ENCODE results near the gene CD96. TPM values are rescaled to one million over a fixed set of nuclear protein-coding genes. Genes with fewer than 3 reads are reported as not detected.

The CD96 gene
- total and polyA plus RNA-seq, 9 donors, result 0.13 to 3.0 (median 0.72) TPM

- H3K27me3 ChIP-seq, result no peaks in the 10 kb centered on the region
Observed at GRCh38 chr3:111506435-111506834, 35.6 kb upstream of the CD96 start.

GRCh38 chr3:111509308-111509707 is 32.7 kb upstream of the CD96 start:
- no peaks in the 10 kb centered on the region for H3K27me3 ChIP-seq
- intact Hi-C loops (cut with DNase I), result no loop called here
- H3K4me1 ChIP-seq (ENCODE audit: insufficient read depth), result no peaks in the 10 kb centered on the region
- H3K4me3 ChIP-seq, result no peak overlapping the region
- H3K27ac ChIP-seq, result no peak overlapping the region
- H3K36me3 ChIP-seq, result no peaks in the 10 kb centered on the region
- DNase-seq, result no peak
- 95 to 97% (median 96%) methylated on average over 4 of the region's 4 CpGs for WGBS, 3 donors
- TF ChIP-seq EP300 (IDR thresholded peaks at IDR 0.05), result no peak
- TF ChIP-seq POLR2A (IDR thresholded peaks at IDR 0.05), result no peak
- no peak for TF ChIP-seq CTCF (IDR thresholded peaks at IDR 0.05)
- H3K9me3 ChIP-seq, result no peaks in the 10 kb centered on the region

More at GRCh38 chr3:111506435-111506834, 35.6 kb upstream of the CD96 start:
- H3K9me3 ChIP-seq, result no peaks in the 10 kb centered on the region
- no peak for DNase-seq
- H3K27ac ChIP-seq, result no peak overlapping the region
- H3K4me1 ChIP-seq (ENCODE audit: insufficient read depth), result no peaks in the 10 kb centered on the region
- TF ChIP-seq CTCF (IDR thresholded peaks at IDR 0.05) (no peak), EP300 (IDR thresholded peaks at IDR 0.05) (no peak), POLR2A (IDR thresholded peaks at IDR 0.05) (no peak)
- no peaks in the 10 kb centered on the region for H3K36me3 ChIP-seq
- intact Hi-C loops (cut with DNase I), result no loop called here
- no peak overlapping the region for H3K4me3 ChIP-seq
- 87 to 91% (median 89%) methylated on average over 1 of the region's 1 CpG for WGBS, 3 donors

DNA sequence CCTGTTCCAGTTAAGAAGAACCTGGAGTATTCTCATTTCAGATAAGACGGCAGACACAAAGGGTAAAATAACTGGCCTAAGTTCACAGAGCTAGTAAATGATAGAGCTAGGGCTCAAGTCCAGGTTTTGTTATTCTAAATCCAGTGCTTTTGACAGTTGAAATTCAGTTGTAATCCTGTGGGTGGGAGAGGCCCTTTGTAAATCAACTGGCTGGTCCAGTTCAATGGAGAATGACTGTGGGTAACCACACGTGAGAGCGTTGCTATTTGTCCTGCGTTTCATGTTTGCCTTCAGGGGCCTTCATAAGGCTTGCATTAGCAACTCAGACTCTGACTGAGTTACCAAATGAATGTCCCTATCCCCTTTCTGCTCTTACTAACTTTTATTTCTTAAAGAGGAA is 24.2 kb upstream of the CD96 start:
- 57 to 70% (median 67%) methylated on average over 4 of the region's 4 CpGs for WGBS, 3 donors
- no peak for DNase-seq
- no peaks in the 10 kb centered on the region for H3K27me3 ChIP-seq
- TF ChIP-seq EP300 (IDR thresholded peaks at IDR 0.05) (no peak), CTCF (IDR thresholded peaks at IDR 0.05) (no peak), POLR2A (IDR thresholded peaks at IDR 0.05) (no peak)
- no peaks in the 10 kb centered on the region for H3K36me3 ChIP-seq
- H3K9me3 ChIP-seq, result no peaks in the 10 kb centered on the region
- no peaks in the 10 kb centered on the region for H3K4me1 ChIP-seq (ENCODE audit: insufficient read depth)
- intact Hi-C loops (cut with DNase I), result no loop called here
- no peak overlapping the region for H3K27ac ChIP-seq
- no peak overlapping the region for H3K4me3 ChIP-seq

DNA sequence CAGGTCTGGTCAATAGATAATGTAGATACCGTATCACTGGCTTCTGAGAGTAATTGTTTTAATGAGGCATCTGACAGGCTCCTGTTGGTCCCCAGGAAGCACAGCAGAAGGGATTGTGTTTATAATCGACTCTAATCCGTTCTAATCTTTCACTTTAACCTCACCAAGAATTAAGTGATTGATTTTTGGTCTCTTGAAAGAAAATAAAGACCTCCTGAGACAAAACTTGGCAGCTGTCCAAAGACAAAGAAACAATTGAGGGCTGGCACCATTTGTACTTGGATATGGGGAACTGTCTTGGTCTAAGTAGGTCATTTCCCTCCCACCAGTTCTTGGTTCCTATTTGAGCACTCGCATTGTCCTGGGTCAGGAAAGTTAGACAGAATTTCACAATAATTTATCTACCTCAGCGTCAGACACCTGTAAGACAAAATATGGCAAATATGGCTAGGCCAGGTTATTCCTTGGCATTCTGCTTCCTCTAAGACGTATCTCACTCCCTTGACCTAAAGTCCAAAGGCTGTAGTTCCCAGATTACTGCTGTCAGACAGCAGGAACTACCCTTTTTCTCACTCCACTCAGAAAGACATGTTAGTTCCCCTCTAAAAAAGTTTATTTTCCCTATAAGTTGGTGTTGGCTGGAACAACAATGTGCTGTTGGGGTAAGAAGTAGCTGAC is 22.7 kb upstream of the CD96 start:
- WGBS, 3 donors, result 80 to 85% (median 83%) methylated on average over 6 of the region's 6 CpGs
- intact Hi-C loops (cut with DNase I), result no loop called here
- Histone ChIP-seq H3K4me3 (no peak overlapping the region), H3K36me3 (no peaks in the 10 kb centered on the region), H3K27ac (no peak overlapping the region), H3K4me1 (ENCODE audit: insufficient read depth) (no peaks in the 10 kb centered on the region), H3K27me3 (no peaks in the 10 kb centered on the region), H3K9me3 (no peaks in the 10 kb centered on the region)
- no peak for DNase-seq
- TF ChIP-seq CTCF (IDR thresholded peaks at IDR 0.05) (no peak), EP300 (IDR thresholded peaks at IDR 0.05) (no peak), POLR2A (IDR thresholded peaks at IDR 0.05) (no peak)

Measured in ovary (tissue), 9 donors.